ENCODE measurements around the gene PTGER1. TPM values are rescaled to one million over a fixed set of nuclear protein-coding genes. Genes with fewer than 3 reads are reported as not detected.
A peak's percentile ranks its signal among the peaks of the same experiment; 100 is the strongest.

PTGER1 gene
- 1 to 10 TPM in 1 of 2 donors, under 1 TPM in 1; 0.81 to 1.0 TPM for total RNA-seq
- not detected for polyA plus RNA-seq (2013, experiment 1 of 2)
- polyA plus RNA-seq (2013, experiment 2 of 2) = 0.37 TPM
- long read RNA-seq, experiment 1 = 0 reads
- long read RNA-seq, experiment 2, partial matches to known transcripts = 0 of 1 reads
- long read RNA-seq, experiment 2, other reads (novel, unspliced or antisense) = 0 of 1 reads
- long read RNA-seq, experiment 3, partial matches to known transcripts = 0 of 2 reads
- long read RNA-seq, experiment 3, other reads (novel, unspliced or antisense) = 2 of 2 reads
- long read RNA-seq, experiment 4 = 0 reads

DNA sequence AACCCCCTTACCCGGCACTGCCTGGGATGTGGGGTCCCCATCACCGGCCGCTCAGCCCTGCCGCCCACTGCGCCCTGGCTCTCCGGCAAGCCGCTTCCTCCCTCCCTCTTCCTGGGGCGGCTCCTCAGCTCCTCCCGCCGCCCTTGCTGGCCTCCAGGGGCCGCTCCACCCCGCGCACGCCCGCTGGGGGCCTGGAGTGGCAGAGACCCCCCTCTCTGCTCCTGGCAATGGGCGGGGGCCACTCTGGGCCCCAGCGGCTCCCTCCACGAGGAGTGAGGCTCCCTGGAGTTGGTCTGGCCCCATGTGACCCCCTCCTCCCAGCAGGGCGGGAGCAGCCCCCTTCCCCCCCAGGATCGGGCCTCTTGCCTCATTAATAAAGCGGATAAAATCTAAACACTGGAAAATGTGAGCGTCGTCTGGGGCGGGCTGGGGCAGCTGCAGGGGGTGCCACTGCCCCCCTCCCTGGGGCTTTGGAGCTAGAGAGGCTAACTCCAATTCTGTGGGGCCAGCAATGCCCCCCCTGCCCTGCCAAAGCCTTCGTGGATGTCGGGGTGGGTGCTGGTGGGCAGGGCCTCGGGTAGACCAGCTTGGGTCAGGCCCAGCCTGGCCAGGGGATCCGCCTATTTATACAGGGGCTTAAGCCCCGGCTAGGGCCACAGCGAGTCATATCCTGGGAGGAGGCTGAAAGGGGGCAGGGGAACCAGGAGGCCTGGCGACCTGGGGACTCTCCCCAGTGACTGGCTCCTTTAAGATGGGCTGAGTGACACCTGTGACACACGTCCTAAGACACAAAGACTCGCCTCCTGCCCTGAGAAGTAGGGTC, at the start of gene PTGER1:
Gene PTGER1 (minus strand): TSS at position 104 of the 823 bp plus-strand sequence. CDS start 1,034 bp downstream, outside the sequence.
- no peak within 1 kb of the TSS for H3K4me3 ChIP-seq (ENCODE audit: low read length)
- 56 to 62% methylated on average over 5 to 33 of the region's 33 CpGs for WGBS, 2 experiments (ENCODE audit: insufficient coverage in 1 of 2, insufficient read length in 1 of 2)
- no peak within 1 kb of the TSS for H3K27ac ChIP-seq (ENCODE audit: low read depth, low read length)
- Mint-ChIP-seq H3K4me1 (peaks cover 13% of the 10 kb centered on the region), H3K36me3 (ENCODE audit: low read depth) (peaks cover 14% of the 10 kb centered on the region), H3K27ac (peak within 1 kb of the TSS; percentile 29), H3K4me3 (no peak within 1 kb of the TSS), H3K9me3 (no peaks in the 10 kb centered on the region), H3K27me3 (ENCODE audit: insufficient read depth) (peaks cover 14% of the 10 kb centered on the region)
- no peaks in the 10 kb centered on the region for H3K9me3 ChIP-seq (ENCODE audit: control insufficient read depth, low read length)
- H3K27me3 ChIP-seq (ENCODE audit: control insufficient read depth, insufficient read depth, low read length, poor library complexity, severe bottlenecking) = no peaks in the 10 kb centered on the region
- DNase-seq = peak; percentile 82
- H3K36me3 ChIP-seq (ENCODE audit: control insufficient read depth, insufficient read depth, low read length) = peaks cover 18% of the 10 kb centered on the region
- H3K9ac ChIP-seq (ENCODE audit: extremely low read depth, low read length, poor library complexity, severe bottlenecking) = no peak within 1 kb of the TSS
- TF ChIP-seq, protein P1, sequence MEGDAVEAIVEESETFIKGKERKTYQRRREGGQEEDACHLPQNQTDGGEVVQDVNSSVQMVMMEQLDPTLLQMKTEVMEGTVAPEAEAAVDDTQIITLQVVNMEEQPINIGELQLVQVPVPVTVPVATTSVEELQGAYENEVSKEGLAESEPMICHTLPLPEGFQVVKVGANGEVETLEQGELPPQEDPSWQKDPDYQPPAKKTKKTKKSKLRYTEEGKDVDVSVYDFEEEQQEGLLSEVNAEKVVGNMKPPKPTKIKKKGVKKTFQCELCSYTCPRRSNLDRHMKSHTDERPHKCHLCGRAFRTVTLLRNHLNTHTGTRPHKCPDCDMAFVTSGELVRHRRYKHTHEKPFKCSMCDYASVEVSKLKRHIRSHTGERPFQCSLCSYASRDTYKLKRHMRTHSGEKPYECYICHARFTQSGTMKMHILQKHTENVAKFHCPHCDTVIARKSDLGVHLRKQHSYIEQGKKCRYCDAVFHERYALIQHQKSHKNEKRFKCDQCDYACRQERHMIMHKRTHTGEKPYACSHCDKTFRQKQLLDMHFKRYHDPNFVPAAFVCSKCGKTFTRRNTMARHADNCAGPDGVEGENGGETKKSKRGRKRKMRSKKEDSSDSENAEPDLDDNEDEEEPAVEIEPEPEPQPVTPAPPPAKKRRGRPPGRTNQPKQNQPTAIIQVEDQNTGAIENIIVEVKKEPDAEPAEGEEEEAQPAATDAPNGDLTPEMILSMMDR (conservative IDR thresholded peaks at IDR 0.05) = peak; percentile 72
- H3K4me1 ChIP-seq (ENCODE audit: control insufficient read depth, insufficient read depth, low read length) = no peaks in the 10 kb centered on the region

- H3K27me3 ChIP-seq (ENCODE audit: control insufficient read depth, insufficient read depth, low read length, poor library complexity, severe bottlenecking) = no peaks in the 10 kb centered on the region
- Mint-ChIP-seq H3K4me1 (peaks cover 22% of the 10 kb centered on the region), H3K27ac (no peak overlapping the region), H3K27me3 (ENCODE audit: insufficient read depth) (no peaks in the 10 kb centered on the region), H3K4me3 (no peak overlapping the region), H3K9me3 (no peaks in the 10 kb centered on the region), H3K36me3 (ENCODE audit: low read depth) (peaks cover 13% of the 10 kb centered on the region)
- H3K27ac ChIP-seq (ENCODE audit: low read depth, low read length) = no peak overlapping the region
- 83 to 91% methylated on average over 3 to 4 of the region's 4 CpGs for whole genome bisulfite sequencing, 2 experiments (ENCODE audit: insufficient coverage in 1 of 2, insufficient read length in 1 of 2)
- no peak overlapping the region for H3K4me3 ChIP-seq (ENCODE audit: low read length)
- H3K9me3 ChIP-seq (ENCODE audit: control insufficient read depth, low read length) = no peaks in the 10 kb centered on the region
- TF ChIP-seq, protein P1 (conservative IDR thresholded peaks at IDR 0.05) = no peak
- H3K4me1 ChIP-seq (ENCODE audit: control insufficient read depth, insufficient read depth, low read length) = peaks cover 7% of the 10 kb centered on the region
- no peak for DNase-seq
- H3K36me3 ChIP-seq (ENCODE audit: control insufficient read depth, insufficient read depth, low read length) = peaks cover 14% of the 10 kb centered on the region
- no peak overlapping the region for H3K9ac ChIP-seq (ENCODE audit: extremely low read depth, low read length, poor library complexity, severe bottlenecking)
Measured at GRCh38 chr19:14520543-14520942, 45.4 kb upstream of the PTGER1 start.

- 79 to 88% methylated on average over 2 of the region's 2 CpGs for WGBS, 2 experiments (ENCODE audit: insufficient coverage in 1 of 2, insufficient read length in 1 of 2)
- peak overlapping the region; percentile 88 for H3K4me3 Mint-ChIP-seq
- H3K27me3 Mint-ChIP-seq (ENCODE audit: insufficient read depth) = no peaks in the 10 kb centered on the region
- Histone ChIP-seq H3K36me3 (ENCODE audit: control insufficient read depth, insufficient read depth, low read length) (peaks cover 20% of the 10 kb centered on the region), H3K27ac (ENCODE audit: low read depth, low read length) (no peak overlapping the region), H3K27me3 (ENCODE audit: control insufficient read depth, insufficient read depth, low read length, poor library complexity, severe bottlenecking) (no peaks in the 10 kb centered on the region), H3K4me1 (ENCODE audit: control insufficient read depth, insufficient read depth, low read length) (peaks cover 8% of the 10 kb centered on the region), H3K9me3 (ENCODE audit: control insufficient read depth, low read length) (no peaks in the 10 kb centered on the region), H3K9ac (ENCODE audit: extremely low read depth, low read length, poor library complexity, severe bottlenecking) (no peak overlapping the region), H3K4me3 (ENCODE audit: low read length) (no peak overlapping the region)
- no peaks in the 10 kb centered on the region for H3K9me3 Mint-ChIP-seq
- peaks cover 26% of the 10 kb centered on the region for H3K4me1 Mint-ChIP-seq
- peaks cover 19% of the 10 kb centered on the region for H3K36me3 Mint-ChIP-seq (ENCODE audit: low read depth)
- TF ChIP-seq, protein P1 (conservative IDR thresholded peaks at IDR 0.05) = no peak
- H3K27ac Mint-ChIP-seq = peak overlapping the region; percentile 74
- DNase-seq = no peak
Measured at GRCh38 chr19:14519860-14520407, 44.8 kb upstream of the PTGER1 start.
